GM10847 (cell line): ENCODE data around the gene TARDBP.

Source experiments
- POLR2A ChIP-seq: IDR thresholded peaks from 2 replicates; pipeline ENCODE4 v1.6.1; 2011; ENCODE audit not compliant: insufficient read length; ENCODE audit errors: extremely low read depth

The TARDBP gene

DNA sequence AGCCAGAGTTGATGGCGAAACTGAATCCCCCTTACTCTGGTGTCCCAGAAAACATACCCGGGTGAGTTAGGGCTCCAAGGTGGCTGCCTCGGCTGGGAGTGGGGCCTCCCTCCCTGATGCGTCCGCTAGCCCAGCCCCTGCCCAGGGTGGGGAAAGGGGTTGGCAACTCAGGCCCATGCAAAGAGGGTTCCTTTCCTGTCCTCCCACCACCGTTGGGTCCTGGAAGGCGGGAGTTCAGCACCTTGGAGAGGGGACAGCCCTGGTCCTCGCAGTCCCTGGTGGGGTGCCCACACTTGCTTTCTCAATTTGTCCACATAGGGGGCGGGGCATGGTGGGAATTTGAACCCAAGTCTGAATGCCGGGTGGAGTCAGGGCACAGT lies 41.3 kb downstream of the TARDBP start:
- TF ChIP-seq POLR2A: no peak

DNA sequence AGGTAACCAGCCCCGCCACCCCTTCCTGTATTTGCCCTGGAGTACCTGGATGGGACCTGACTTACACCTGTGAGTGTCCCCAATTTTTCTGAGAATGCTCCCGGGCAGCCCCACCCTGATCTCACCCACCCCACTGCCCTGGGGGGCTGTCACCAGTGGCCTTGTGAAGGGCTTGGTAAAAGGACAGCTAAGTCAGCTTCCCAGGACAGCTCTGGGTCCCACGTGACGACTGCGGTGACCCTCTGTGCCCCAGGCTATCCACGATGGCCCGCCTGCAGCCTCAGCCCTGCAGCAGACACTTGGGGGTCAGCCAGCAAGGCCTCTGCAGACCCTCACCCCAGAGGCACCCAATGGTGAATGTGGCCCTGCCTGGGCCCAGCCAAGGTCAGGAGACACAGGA lies 41.7 kb downstream of the TARDBP start:
- no peak for TF ChIP-seq POLR2A

- TF ChIP-seq POLR2A: no peak
Observed at GRCh38 chr1:11054666-11055065, 42.2 kb downstream of the TARDBP start.

DNA sequence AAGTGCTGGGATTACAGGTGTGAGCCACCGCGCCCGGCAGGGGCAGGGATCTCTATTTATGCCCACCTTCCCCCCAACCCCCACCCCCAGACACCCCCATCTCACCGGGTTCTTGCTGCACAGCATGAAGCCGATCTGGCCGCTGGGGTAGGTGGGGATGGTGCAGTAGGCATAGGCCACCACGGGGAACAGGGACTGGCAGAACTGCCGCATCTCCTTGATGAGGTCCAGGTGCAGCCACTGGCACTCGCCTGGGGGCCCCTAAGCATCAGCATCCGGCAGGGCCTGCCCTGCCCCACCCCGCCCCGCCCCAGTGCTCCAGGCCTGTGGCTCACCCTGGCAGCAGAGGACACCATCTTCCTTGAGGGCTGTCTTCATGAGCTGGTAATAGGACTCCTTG lies 43.2 kb downstream of the TARDBP start:
- TF ChIP-seq POLR2A: no peak

- no peak for TF ChIP-seq POLR2A
Observed at GRCh38 chr1:11056504-11056903, 44.0 kb downstream of the TARDBP start.

DNA sequence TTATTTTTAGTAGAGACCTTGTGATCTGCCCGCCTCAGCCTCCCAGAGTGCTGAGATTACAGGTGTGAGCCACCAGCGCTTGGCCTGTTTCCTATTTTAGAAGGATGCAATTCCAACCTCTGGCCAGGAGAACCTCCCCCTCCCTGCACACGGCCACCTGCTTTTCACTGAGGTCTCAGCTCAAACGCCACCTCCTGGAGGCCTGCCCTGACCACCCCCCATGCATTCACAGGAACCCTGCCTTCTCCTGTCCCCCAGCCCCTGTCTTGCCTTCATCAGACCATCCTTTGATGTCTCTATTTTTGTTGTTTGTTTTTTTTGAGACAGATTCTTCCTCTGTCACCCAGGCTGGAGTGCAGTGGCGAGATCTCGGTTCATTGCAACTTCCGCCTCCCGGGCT lies 45.0 kb downstream of the TARDBP start:
- no peak for TF ChIP-seq POLR2A

GRCh38 chr1:11058026-11058425 lies 45.6 kb downstream of the TARDBP start:
- TF ChIP-seq POLR2A: no peak

- TF ChIP-seq POLR2A: no peak
Observed at GRCh38 chr1:11058595-11059154, 46.2 kb downstream of the TARDBP start.

- no peak for TF ChIP-seq POLR2A
Observed at GRCh38 chr1:11059155-11059967, 46.9 kb downstream of the TARDBP start.

- no peak for TF ChIP-seq POLR2A
Observed at GRCh38 chr1:11059968-11060830, 47.7 kb downstream of the TARDBP start, which contains the start of gene SRM. TSS of gene SRM (minus strand) at chr1:11060018. CDS start at chr1:11059943, 75 bp downstream.

DNA sequence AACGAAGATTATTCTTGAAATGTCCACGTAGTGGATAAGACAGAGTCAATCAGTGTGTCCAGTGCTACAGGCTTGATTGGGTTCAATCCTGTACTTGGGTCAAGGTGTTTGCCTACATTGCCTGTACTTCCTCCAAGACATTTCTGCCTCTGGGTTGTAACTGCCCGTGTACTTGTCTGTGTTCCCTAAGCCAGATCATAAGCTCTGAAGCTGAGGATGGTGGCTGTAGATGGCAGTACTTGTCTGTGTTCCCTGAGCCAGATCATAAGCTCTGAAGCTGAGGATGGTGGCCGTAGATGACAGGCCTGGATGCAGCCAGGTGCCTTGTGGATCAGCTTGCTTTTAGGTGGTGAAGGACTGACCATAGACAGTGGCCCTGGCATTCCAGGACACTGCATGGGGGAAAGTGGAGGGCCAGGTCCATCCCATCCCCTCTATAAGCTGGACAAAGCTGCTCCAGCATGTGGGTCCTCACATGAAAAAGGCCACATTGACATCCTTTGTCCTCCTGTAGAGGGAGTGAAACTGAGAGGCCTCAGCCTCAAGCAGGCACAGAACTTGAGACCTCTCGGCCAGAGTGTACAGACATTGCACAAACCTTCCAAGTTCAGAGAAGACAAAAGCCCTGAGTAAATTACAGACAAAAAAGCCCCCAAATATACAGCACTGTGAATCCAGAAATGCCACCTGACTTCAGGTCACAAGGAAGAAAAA lies 49.4 kb downstream of the TARDBP start:
- TF ChIP-seq POLR2A: no peak

DNA sequence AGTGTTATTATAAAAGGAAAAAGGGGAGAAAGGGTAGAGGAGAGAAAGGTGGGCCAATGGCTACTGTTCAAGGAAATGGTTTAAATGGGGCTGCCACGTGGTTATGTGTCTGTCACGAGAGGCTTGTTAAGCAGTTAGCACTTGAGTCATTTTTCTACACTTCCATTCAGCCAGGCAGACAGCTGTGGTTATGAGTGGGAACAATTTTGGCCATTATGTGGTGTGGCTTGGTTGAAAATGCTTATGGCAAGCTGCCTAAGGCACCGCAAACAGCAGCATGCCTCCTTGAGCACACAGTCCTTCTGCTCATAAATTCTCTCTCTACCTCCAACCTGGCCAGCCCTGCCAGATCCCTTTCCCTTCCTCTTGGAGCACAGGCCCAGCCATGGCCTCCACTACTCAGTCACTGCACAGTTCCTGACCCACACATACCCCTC lies 50.5 kb downstream of the TARDBP start:
- no peak for TF ChIP-seq POLR2A

GRCh38 chr1:11064942-11065341 lies 52.5 kb downstream of the TARDBP start:
- TF ChIP-seq POLR2A: no peak

DNA sequence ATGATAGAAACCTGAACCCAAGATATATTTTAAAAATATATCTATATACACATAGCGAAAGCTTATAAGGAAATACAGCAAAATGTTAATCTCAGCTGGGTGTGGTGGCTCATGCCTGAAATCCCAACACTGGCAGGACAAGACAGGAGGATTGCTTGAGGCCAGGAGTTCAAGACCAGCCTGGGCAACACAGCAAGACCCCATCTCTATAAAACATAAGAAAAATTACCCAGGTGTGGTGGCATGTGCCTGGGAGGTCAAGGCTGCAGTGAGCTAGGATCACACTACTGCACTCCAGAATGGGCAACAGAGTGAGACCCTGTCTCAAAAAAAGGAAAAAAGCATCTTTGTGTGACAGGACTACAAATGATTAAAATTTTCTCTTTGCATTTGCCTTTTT lies 53.3 kb downstream of the TARDBP start:
- TF ChIP-seq POLR2A: no peak

- TF ChIP-seq POLR2A: no peak
Observed at GRCh38 chr1:11067716-11068599, 55.5 kb downstream of the TARDBP start.
